Bronchial epithelial cell (primary cell): ENCODE measurements around the gene TAF5. TPM values are rescaled to one million over a fixed set of nuclear protein-coding genes. Genes with fewer than 3 reads are reported as not detected.

Experiments used
- DNase-seq: peaks from one replicate; pipeline ENCODE4 v3.0.0-alpha.2; 2010; ENCODE audit warnings: low read depth
- FAIRE-seq: peaks from 2 replicates; lab custom pipeline; 2011; peaks lifted over from hg19 to GRCh38; lab: Jason Lieb, UNC
- H3K27me3 ChIP-seq: 2 replicates; pipeline ENCODE4 v1.5.1; 2011; ENCODE audit warnings: low read length; ENCODE audit not compliant: control insufficient read depth, insufficient read depth
- H3K36me3 ChIP-seq: 2 replicates; pipeline ENCODE4 v1.5.1; 2011; ENCODE audit warnings: low read length; ENCODE audit not compliant: control insufficient read depth, insufficient read depth
- H3K4me3 ChIP-seq: 2 replicates; pipeline ENCODE4 v1.5.1; 2011; ENCODE audit warnings: mild to moderate bottlenecking, low read depth, low read length, control low read depth
- CTCF ChIP-seq: IDR thresholded peaks from 2 replicates; pipeline ENCODE4 v1.5.1; 2011; ENCODE audit warnings: mild to moderate bottlenecking, moderate library complexity, low read length, control low read depth, inconsistent platforms; ENCODE audit not compliant: insufficient read depth, severe bottlenecking
- total RNA-seq: library from RNA; depleted of rRNA; stranded (reverse); fragments of >200 nt; gene quantifications from 2 replicates; pipeline ENCODE4 v1.2.1, GENCODE V29; 2014

The TAF5 gene
- total RNA-seq: 3.3 and 3.7 TPM in 2 replicates

GRCh38 chr10:103367782-103368518 is at the start of gene TAF5:
TAF5 (plus strand) TSS chr10:103367976; CDS start chr10:103367990, 14 bp downstream.
- TF ChIP-seq CTCF: no peak
- DNase-seq (peak; percentile 89), FAIRE-seq (no peak)
- Histone ChIP-seq H3K4me3 (peak within 1 kb of the TSS; percentile 68), H3K36me3 (no peaks in the 10 kb centered on the region), H3K27me3 (no peaks in the 10 kb centered on the region)

- TF ChIP-seq CTCF: no peak
- Histone ChIP-seq H3K36me3 (peaks cover 3% of the 10 kb centered on the region), H3K27me3 (no peaks in the 10 kb centered on the region), H3K4me3 (no peak overlapping the region)
- no peak for DNase-seq
- no peak for FAIRE-seq
These were observed 39.9 kb upstream of the TAF5 start for GRCh38 chr10:103327906-103328305.

- TF ChIP-seq CTCF: peak; percentile 15
- FAIRE-seq: no peak
- H3K27me3 ChIP-seq: no peaks in the 10 kb centered on the region
- DNase-seq: peak; percentile 35
- H3K4me3 ChIP-seq: no peak overlapping the region
- H3K36me3 ChIP-seq: peaks cover 3% of the 10 kb centered on the region
These were observed 33.7 kb upstream of the TAF5 start for GRCh38 chr10:103333934-103334520.

GRCh38 chr10:103334567-103334966 is 33.2 kb upstream of the TAF5 start:
- H3K4me3 ChIP-seq: no peak overlapping the region
- peaks cover 3% of the 10 kb centered on the region for H3K36me3 ChIP-seq
- TF ChIP-seq CTCF: no peak
- no peaks in the 10 kb centered on the region for H3K27me3 ChIP-seq
- DNase-seq (no peak), FAIRE-seq (no peak)

GRCh38 chr10:103336370-103336769 is 31.4 kb upstream of the TAF5 start:
- no peak for FAIRE-seq
- TF ChIP-seq CTCF: no peak
- H3K36me3 ChIP-seq: peaks cover 2% of the 10 kb centered on the region

More at GRCh38 chr10:103336370-103336769, 31.4 kb upstream of the TAF5 start:
- H3K4me3 ChIP-seq: no peak overlapping the region
- no peaks in the 10 kb centered on the region for H3K27me3 ChIP-seq
- DNase-seq: no peak
